GM21786 (cell line): ENCODE data around the gene PRKAR1B.
"Not testable (repeated sequence)": the region's sequence is repeated elsewhere in the genome, so short reads cannot be mapped to it uniquely, and the experiment has no call there.

ENCODE experiments used
- ATAC-seq: cut with Tn5 transposase; IDR thresholded peaks from one replicate; pipeline ENCODE4 v1.9.1; 2021; ENCODE audit not compliant: unreplicated experiment

The PRKAR1B gene

GRCh38 chr7:672891-673290 is 54.2 kb downstream of the PRKAR1B start:
- ATAC-seq, result no peak

- no peak for ATAC-seq
Observed at GRCh38 chr7:671415-672042, 55.6 kb downstream of the PRKAR1B start.

GRCh38 chr7:670501-671390 is 56.3 kb downstream of the PRKAR1B start:
- ATAC-seq, result no peak

- ATAC-seq, result no peak
Observed at GRCh38 chr7:668958-669357, 58.1 kb downstream of the PRKAR1B start.

- no peak for ATAC-seq
Observed at GRCh38 chr7:668139-668931, 58.7 kb downstream of the PRKAR1B start.

- ATAC-seq, result no peak
Observed at GRCh38 chr7:666454-667292, 60.4 kb downstream of the PRKAR1B start.

- no peak for ATAC-seq
Observed at GRCh38 chr7:665736-666453, 61.2 kb downstream of the PRKAR1B start.

- no peak for ATAC-seq
Observed at GRCh38 chr7:664997-665735, 61.9 kb downstream of the PRKAR1B start.

GRCh38 chr7:664402-664775 is 62.7 kb downstream of the PRKAR1B start:
- no peak for ATAC-seq

- no peak for ATAC-seq
Observed at GRCh38 chr7:662576-662975, 64.5 kb downstream of the PRKAR1B start.

GRCh38 chr7:659996-660395 is 67.1 kb downstream of the PRKAR1B start:
- ATAC-seq, result no peak

GRCh38 chr7:659306-659847 is 67.7 kb downstream of the PRKAR1B start:
- ATAC-seq, result no peak

GRCh38 chr7:657565-658119 is 69.4 kb downstream of the PRKAR1B start:
- no peak for ATAC-seq

- not testable (repeated sequence) for ATAC-seq
Observed at GRCh38 chr7:657010-657409, 70.1 kb downstream of the PRKAR1B start.

- no peak for ATAC-seq
Observed at GRCh38 chr7:655758-656157, 71.3 kb downstream of the PRKAR1B start.

- no peak for ATAC-seq
Observed at GRCh38 chr7:653829-654764, 73.0 kb downstream of the PRKAR1B start.

GRCh38 chr7:652881-653280 is 74.2 kb downstream of the PRKAR1B start:
- no peak for ATAC-seq

- ATAC-seq, result not testable (repeated sequence)
Observed at GRCh38 chr7:652167-652566, 74.9 kb downstream of the PRKAR1B start.
